ENCODE measurements around the gene C3. TPM values are rescaled to one million over a fixed set of nuclear protein-coding genes. Genes with fewer than 3 reads are reported as not detected.
"Not testable (repeated sequence)": the region's sequence is repeated elsewhere in the genome, so short reads cannot be mapped to it uniquely, and the experiment has no call there.

Gene C3
- total and polyA plus RNA-seq, 2 experiments from 2014 or later: 556 to 563 TPM

DNA sequence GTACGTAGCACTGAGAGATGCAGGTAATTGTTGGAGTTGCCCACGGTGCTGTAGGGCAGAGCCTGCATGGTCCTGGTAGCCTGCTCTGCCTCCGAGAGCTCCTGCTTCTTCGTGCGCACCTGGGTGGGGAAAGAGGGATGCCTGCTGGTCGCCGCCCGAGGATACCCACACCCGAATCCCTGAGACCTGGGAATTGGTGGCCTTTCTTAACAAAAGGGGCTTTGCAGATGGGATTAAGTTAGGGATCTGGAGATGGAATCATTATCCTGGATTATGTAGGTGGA is 9.4 kb downstream of the C3 start:
- Histone ChIP-seq H4K20me1 (ENCODE audit: insufficient read depth, poor library complexity, severe bottlenecking) (no peaks in the 10 kb centered on the region), H3K4me1 (ENCODE audit: insufficient read depth) (no peaks in the 10 kb centered on the region), H3K9me3 (ENCODE audit: low read depth) (no peaks in the 10 kb centered on the region), H3K9me2 (replicated peaks; ENCODE audit: insufficient read depth) (no peaks in the 10 kb centered on the region), H3K4me2 (no peak overlapping the region), H3K36me3 (replicated peaks; ENCODE audit: insufficient read depth, low read depth) (no peaks in the 10 kb centered on the region), H3K27ac (no peak overlapping the region), H3K79me2 (no peaks in the 10 kb centered on the region), H2AFZ (no peak overlapping the region), H3K4me3 (no peak overlapping the region), H3K27me3 (peaks cover 30% of the 10 kb centered on the region)
- TF ChIP-seq EZH2phosphoT487 (IDR thresholded peaks at IDR 0.05; ENCODE audit: low read depth, severe bottlenecking, unreplicated experiment) (no peak), EZH2 (IDR thresholded peaks at IDR 0.05; ENCODE audit: borderline replicate concordance) (no peak)
- TF ChIP-seq, protein P1, sequence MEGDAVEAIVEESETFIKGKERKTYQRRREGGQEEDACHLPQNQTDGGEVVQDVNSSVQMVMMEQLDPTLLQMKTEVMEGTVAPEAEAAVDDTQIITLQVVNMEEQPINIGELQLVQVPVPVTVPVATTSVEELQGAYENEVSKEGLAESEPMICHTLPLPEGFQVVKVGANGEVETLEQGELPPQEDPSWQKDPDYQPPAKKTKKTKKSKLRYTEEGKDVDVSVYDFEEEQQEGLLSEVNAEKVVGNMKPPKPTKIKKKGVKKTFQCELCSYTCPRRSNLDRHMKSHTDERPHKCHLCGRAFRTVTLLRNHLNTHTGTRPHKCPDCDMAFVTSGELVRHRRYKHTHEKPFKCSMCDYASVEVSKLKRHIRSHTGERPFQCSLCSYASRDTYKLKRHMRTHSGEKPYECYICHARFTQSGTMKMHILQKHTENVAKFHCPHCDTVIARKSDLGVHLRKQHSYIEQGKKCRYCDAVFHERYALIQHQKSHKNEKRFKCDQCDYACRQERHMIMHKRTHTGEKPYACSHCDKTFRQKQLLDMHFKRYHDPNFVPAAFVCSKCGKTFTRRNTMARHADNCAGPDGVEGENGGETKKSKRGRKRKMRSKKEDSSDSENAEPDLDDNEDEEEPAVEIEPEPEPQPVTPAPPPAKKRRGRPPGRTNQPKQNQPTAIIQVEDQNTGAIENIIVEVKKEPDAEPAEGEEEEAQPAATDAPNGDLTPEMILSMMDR (IDR thresholded peaks at IDR 0.05; ENCODE audit: poor library complexity): no peak
- WGBS (ENCODE audit: low lambda C conversion rate, missing lambda C conversion rate): 51% methylated on average over 8 of the region's 9 CpGs
- no peak for DNase-seq (ENCODE audit: low spot score)

DNA sequence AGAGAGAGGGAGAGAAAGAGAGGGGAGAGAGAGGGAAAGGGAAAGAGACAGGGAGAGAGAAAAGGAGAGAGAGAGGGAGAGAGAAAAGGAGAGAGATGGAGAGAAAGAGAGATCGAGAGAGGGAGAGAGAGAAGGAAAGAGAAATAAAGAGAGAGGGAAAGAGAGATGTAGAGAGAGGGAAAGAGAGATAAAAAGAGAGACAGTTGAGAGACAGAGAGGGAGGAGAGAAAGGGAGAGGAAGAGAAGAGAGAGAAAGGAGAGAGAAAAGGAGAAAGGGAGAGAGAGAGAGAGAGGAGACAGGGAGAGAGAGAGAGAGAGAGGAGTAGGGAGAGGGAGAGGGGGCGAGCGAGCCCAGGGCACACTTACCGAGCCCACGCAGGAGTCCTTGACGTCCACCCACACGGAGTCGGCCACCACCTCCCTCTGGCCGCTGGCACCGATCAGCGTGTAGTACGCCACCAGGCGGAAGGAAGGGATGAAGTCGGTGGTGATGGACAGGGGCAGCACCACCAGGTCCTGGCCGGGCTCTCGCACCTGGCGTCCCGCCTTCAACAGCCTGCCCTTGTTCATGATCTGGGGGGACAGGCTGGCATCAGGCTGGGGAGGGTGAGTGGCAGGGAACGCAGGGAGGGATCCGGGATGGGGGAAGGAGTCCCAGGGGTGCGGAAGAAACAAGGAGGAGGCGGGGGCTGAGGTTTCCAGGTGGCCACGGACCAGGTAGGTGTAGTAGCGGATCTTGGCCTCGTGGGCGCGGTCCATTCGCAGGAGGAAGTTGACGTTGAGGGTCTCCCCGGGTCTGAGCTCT is 10.0 kb downstream of the C3 start:
- Histone ChIP-seq H3K4me3 (no peak overlapping the region), H3K9me3 (ENCODE audit: low read depth) (no peaks in the 10 kb centered on the region), H3K36me3 (replicated peaks; ENCODE audit: insufficient read depth, low read depth) (no peaks in the 10 kb centered on the region), H3K9me2 (replicated peaks; ENCODE audit: insufficient read depth) (no peaks in the 10 kb centered on the region), H3K4me2 (no peak overlapping the region), H3K79me2 (no peaks in the 10 kb centered on the region), H3K27me3 (peaks cover 30% of the 10 kb centered on the region), H2AFZ (no peak overlapping the region), H3K4me1 (ENCODE audit: insufficient read depth) (no peaks in the 10 kb centered on the region), H4K20me1 (ENCODE audit: insufficient read depth, poor library complexity, severe bottlenecking) (no peaks in the 10 kb centered on the region), H3K27ac (no peak overlapping the region)
- WGBS (ENCODE audit: low lambda C conversion rate, missing lambda C conversion rate): 37% methylated on average over 2 of the region's 30 CpGs
- DNase-seq (ENCODE audit: low spot score): no peak
- TF ChIP-seq EZH2 (IDR thresholded peaks at IDR 0.05; ENCODE audit: borderline replicate concordance) (no peak), EZH2phosphoT487 (IDR thresholded peaks at IDR 0.05; ENCODE audit: low read depth, severe bottlenecking, unreplicated experiment) (no peak)
- TF ChIP-seq, protein P1 (IDR thresholded peaks at IDR 0.05; ENCODE audit: poor library complexity): no peak

DNA sequence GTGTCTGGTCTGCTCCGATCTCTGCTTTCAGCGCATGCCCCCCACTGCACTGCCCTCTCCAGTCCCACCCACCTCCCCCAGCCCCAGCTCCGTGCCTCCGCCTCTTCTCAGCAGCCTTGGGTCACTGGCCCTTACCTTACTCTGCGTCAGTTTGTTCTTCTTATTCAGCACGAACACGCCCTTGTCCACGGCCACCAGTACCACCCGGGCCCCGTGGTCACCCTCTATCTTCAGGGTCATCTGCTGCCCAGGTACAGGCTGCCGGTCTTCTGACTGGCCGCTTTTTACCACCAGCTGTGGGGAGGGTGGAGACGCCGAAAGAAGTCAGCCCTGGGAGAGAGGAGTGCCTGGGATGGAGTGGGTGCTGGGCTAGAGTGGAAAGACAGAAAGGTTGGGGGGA is 10.9 kb downstream of the C3 start:
- no peaks in the 10 kb centered on the region for H4K20me1 ChIP-seq (ENCODE audit: insufficient read depth, poor library complexity, severe bottlenecking)
- no peak for DNase-seq (ENCODE audit: low spot score)
- no peaks in the 10 kb centered on the region for H3K9me2 ChIP-seq (replicated peaks; ENCODE audit: insufficient read depth)
- H2AFZ ChIP-seq: no peak overlapping the region
- H3K27ac ChIP-seq: no peak overlapping the region
- H3K36me3 ChIP-seq (replicated peaks; ENCODE audit: insufficient read depth, low read depth): no peaks in the 10 kb centered on the region
- 50% methylated on average over 12 of the region's 14 CpGs for WGBS (ENCODE audit: low lambda C conversion rate, missing lambda C conversion rate)
- H3K4me1 ChIP-seq (ENCODE audit: insufficient read depth): no peaks in the 10 kb centered on the region
- H3K4me3 ChIP-seq: no peak overlapping the region
- no peaks in the 10 kb centered on the region for H3K9me3 ChIP-seq (ENCODE audit: low read depth)
- TF ChIP-seq, protein P1 (IDR thresholded peaks at IDR 0.05; ENCODE audit: poor library complexity): no peak
- TF ChIP-seq EZH2 (IDR thresholded peaks at IDR 0.05; ENCODE audit: borderline replicate concordance): no peak
- no peak for TF ChIP-seq EZH2phosphoT487 (IDR thresholded peaks at IDR 0.05; ENCODE audit: low read depth, severe bottlenecking, unreplicated experiment)
- H3K79me2 ChIP-seq: no peaks in the 10 kb centered on the region
- no peak overlapping the region for H3K4me2 ChIP-seq
- peaks cover 30% of the 10 kb centered on the region for H3K27me3 ChIP-seq

DNA sequence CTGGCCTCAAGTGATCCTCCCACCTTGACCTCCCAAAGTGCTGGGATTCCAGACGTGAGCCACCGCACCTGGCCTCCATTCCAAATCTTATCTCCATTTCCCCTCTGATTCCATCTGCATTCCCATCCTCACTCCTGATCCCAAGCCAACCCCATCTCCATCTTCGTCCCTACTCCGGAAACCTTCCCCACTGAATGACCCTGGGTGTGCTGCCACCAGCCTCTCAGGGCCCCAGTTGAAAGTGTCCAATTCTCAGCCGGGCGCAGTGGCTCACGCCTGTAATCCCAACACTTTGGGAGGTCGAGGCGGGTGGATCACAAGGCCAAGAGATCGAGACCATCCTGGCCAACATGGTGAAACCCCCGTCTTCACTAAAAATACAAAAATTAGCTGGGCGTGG is 11.5 kb downstream of the C3 start:
- WGBS (ENCODE audit: low lambda C conversion rate, missing lambda C conversion rate): 89% methylated on average over 12 of the region's 12 CpGs
- H3K4me3 ChIP-seq: not testable (repeated sequence)

More for the DNA sequence above, 11.5 kb downstream of the C3 start:
- not testable (repeated sequence) for H3K27ac ChIP-seq; H3K4me1 ChIP-seq (ENCODE audit: insufficient read depth); H3K4me2 ChIP-seq; H3K36me3 ChIP-seq (replicated peaks; ENCODE audit: insufficient read depth, low read depth); H3K9me2 ChIP-seq (replicated peaks; ENCODE audit: insufficient read depth); H2AFZ ChIP-seq; H3K79me2 ChIP-seq; H3K9me3 ChIP-seq (ENCODE audit: low read depth); H4K20me1 ChIP-seq (ENCODE audit: insufficient read depth, poor library complexity, severe bottlenecking); DNase-seq (ENCODE audit: low spot score)
- H3K27me3 ChIP-seq: peaks cover 30% of the 10 kb centered on the region

All from hepatocyte (in vitro differentiated cells).